Fibroblast of the conjunctiva (primary cell): ENCODE results near the gene APOBEC3F.
"Not testable (repeated sequence)": the region's sequence is repeated elsewhere in the genome, so short reads cannot be mapped to it uniquely, and the experiment has no call there.

ENCODE experiments used
- DNase-seq: peaks from one replicate; pipeline ENCODE4 v3.0.0-alpha.2; 2010; ENCODE audit warnings: low read depth

APOBEC3F gene

DNA sequence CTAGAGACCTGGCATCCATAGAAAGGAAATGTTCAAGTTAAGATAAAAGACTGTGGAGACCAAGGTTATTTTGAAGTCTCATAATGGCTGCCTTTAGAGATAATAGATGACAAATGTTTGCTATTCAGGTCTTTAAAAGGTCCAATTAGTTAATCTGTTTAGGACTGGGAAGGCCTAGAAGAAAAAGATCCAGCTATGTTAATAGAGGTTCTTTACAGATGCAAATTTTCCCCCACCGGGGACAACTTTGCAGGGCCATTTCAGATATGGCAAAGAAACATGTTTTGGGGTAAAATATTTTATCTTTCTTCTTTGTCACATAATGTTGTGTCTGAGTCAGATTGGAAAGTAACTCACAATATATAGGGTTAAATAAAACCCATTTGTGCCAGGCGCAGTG, 33.3 kb downstream of the APOBEC3F start:
- no peak for DNase-seq

DNA sequence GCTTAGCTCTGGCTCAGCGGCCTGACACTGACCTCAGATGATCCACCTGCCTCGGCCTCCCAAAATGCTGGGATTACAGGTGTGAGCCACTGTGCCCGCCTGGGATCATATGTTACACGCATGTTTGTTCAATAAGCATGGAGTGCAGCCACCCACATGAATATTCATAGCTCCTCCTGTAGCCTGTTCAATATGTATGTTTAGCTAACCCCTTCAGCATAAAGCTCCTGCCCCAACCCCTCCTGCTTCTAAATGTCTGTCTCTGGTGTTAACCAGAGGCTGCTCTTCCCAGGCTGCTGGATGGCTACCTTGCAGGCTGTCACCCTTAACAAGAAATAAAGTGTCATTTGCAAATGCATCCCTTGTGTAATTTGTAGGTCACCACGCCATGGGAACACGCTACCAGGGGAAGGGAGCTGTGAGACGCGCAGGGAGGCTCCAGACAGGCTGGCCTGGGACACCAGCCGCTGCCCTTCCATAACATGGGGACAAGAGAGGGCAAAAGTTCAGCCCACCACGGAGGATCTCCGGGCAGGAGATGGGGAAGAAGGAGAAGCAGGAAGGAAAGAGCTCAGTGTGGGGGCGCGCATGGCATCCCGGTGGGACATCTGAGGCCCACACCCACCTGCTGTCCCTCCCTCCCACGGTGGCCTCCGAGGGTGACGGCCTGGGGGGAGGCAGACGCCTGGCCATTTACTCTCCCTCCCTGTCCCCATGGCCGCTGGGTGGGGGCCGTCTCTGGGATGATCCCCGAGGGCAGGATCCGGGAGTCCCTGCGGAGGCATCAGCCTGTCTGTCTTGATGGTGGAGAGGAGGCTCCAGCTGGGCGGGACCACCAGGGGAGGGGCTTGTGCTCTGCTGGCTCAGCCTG, 35.7 kb downstream of the APOBEC3F start:
- not testable (repeated sequence) for DNase-seq

DNA sequence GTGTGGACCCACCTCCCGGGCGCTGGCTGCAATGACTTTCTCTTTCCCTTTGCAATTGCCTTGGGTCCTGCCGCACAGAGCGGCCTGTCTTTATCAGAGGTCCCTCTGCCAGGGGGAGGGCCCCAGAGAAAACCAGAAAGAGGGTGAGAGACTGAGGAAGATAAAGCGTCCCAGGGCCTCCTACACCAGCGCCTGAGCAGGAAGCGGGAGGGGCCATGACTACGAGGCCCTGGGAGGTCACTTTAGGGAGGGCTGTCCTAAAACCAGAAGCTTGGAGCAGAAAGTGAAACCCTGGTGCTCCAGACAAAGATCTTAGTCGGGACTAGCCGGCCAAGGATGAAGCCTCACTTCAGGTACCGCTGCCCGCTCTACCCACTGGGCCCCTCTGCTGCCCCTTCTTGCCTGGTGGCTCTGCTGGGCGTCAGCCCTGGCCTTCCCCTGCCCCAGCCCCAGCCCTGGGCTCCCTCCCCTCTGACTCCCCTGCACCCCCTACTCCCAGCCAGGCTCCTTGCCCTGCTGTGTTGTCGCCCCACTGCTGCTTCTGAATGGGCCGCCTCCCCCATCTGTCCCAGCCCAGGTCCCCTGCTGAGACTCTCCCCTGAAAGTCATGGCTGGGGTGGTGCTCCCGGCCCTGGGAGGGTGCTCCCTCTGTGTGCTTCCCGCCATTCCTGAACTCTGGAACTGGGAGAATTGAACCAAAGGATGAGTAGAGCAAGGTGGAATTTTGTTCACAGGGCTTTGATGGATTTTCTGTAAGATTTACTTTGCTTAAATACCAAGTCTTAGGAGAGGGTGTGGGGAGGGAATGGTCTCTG, 36.6 kb downstream of the APOBEC3F start, which contains the start of gene APOBEC3G:
Gene APOBEC3G (plus strand): TSS at position 250 of the 815 bp plus-strand sequence. CDS start 87 bp downstream, at position 337.
- peak; percentile 14 for DNase-seq

DNA sequence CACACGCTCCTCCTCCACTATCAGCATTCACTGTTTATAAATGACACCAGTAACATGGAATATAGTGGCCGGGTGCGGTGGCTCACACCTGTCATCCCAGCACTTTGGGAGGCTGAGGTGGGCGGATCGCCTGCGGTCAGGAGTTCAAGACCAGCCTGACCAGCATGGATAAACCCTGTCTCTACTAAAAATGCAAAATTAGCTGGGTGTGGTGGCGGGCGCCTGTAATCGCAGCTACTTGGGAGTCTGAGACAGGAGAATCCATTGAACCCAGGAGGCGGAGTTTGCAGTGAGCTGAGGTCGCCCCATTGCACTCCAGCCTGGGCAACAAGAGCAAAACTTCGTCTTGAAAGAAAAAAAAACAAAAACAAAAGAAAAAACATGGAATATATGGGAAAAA, 37.2 kb downstream of the APOBEC3F start:
- not testable (repeated sequence) for DNase-seq

DNA sequence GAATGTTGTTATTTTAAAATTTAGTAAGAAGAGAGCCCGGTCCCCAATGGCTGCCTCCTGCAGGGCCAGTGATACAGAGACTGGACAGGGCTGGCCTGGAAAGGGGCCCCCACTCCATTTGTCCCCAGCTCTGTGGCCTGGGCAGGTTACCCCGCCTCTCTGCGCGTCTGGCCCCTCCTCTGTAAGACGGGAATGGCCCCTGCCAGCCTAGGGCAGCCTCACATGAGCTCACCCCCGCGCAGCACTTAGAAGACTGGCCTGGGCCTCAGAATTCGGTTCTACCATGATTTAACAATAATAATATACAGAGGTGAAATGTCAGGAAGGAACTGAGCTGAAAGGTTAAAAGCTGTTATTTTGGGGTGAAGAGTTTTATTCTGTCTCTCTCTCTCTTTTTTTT, 37.7 kb downstream of the APOBEC3F start:
- no peak for DNase-seq

DNA sequence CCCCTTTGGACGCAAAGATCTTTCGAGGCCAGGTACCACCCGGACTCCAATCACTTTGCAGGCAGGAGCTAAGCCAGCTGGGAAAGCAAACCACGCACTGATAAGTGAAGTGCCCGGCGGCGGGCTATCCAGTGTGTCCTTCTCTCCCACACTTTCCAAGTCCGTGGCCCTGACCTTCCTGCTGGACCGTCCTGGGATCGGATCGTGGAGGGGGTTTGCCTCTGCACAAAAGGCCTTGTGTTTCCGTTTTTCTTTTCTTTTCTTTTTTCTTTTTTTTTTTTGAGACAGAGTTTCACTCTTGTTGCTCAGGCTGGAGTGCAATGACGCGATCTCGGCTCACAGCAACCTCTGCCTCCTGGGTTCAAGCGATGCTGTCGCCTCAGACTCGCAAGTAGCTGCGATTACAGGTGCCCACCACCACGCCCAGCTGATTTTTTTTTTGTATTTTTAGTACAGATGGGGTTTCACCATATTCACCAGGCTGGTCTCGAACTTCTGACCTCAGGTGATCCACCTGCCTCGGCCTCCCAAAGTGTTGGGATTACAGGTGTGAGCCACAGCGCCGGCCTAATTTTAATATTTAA, 38.5 kb downstream of the APOBEC3F start:
- DNase-seq = not testable (repeated sequence)

DNA sequence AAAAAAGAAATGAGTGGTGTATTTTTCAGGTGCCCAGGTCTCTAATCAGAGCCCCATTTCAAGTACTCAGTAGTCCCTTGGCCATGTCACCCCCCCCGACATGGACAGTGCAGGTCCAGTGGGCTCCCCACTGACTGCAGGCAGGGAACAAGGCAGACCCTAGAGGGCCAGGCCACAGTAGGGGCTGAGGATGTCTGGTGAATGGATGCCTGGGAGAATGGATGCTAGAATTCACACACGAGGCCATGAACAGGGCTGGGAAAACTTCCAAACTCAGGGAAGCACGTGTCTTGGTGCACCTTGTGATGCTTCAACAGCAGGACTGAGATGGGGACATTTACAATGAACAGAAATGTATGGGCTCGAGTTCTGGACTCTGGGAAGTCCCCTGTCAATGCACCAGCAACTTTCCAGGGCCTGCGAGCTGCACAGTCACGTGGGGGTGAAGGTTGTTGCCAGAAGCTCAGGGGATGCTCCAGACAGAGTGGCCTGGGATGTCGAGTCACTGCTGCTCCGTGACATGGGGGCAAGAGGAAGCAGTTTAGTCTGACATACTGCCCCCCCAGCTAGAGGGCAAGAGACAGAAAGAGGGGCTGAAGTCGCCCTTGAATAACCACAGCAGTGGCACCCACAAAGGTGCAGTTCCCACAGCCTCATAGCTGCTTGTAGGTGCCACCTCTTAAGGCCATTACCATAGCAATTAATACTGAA, 39.5 kb downstream of the APOBEC3F start:
- no peak for DNase-seq

DNA sequence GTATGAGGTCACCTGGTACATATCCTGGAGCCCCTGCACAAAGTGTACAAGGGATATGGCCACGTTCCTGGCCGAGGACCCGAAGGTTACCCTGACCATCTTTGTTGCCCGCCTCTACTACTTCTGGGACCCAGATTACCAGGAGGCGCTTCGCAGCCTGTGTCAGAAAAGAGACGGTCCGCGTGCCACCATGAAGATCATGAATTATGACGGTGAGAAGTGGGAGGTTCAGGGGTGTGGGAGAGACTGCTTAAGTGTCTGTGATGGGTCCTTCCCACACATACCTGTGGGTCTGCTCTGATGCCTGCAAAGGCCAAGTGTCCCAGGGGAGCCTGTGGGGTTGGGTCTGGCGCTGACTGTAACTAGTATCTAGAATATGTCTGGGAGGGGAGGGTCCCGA, 40.4 kb downstream of the APOBEC3F start:
- DNase-seq = no peak

DNA sequence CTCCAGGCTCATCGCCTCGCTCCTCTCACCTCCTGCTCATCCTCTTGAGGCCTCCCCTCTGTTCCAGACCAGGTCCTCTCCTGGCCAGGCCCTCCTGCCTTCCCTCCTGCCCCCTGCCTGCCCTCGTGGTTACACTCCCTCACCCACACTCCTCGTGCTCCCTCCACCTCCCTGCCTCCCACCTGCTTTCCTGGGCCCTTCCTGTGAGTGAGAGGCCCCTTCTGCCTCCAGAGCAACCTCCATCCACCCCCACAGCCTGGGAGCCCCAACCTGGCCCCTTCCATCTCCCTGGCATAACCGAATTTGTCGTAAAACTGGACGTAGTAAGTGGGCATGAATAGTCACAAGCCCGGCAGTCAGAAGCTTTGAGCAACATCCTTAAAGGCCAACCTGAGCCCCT, 40.9 kb downstream of the APOBEC3F start:
- DNase-seq = no peak

DNA sequence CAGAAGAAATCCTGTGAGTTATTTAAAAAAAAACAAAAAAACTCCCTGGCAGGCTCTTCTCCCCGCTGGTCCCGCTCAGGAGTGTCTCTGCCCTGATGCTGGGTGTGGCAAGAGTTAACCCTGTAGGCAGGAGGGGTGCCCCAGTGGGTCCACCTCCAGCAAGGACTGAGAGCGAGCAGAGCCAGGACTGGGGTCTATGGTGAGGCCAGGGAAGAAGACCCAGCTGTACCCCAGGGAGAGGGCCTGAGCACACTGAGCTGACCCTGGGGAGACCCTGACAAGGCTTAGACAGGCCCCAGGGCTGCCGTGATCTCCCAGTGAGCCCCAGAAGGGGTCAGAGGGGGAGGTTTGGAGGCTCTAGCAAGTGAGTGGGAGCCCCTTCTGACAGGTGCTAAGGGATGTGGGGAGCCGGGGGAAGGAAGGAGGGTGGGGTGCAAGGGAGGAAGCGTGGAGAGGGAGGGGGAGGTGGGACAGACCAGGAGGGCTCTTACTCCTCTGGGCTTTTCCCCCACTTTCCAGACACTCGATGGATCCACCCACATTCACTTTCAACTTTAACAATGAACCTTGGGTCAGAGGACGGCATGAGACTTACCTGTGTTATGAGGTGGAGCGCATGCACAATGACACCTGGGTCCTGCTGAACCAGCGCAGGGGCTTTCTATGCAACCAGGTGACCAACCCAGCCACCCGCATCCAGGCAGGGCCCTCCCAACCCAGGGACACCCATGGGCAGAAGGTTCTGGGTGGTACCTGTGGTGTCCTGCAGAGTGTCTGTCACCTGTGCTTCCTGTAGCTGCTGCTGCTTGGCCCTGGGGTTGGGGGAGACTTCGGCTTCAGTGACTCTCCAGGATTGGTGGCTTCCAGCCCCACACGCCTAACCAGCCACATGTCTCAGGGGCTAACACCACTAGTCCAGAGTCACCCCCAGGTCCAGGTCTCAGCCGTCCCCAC, 42.8 kb downstream of the APOBEC3F start:
- no peak for DNase-seq

DNA sequence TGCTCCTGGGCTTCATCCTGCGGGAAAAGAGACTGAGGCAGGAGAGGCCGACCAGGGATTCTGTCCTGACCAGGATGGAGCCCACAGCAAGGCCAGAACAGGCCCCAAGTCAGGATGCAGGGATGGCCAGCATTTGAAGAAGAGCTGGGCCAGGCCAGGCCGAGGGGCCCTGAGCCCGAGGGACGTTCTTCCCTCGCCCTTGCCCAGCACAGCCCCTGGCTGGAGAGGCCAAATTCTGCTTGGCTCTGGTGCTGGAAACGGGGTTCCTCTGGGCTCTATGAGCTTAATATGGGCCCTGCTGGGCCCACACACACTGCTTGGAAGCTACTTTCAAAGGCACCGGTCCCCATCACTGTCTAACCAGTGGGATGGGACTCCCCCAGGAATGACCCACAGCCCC, 44.0 kb downstream of the APOBEC3F start:
- DNase-seq = no peak

DNA sequence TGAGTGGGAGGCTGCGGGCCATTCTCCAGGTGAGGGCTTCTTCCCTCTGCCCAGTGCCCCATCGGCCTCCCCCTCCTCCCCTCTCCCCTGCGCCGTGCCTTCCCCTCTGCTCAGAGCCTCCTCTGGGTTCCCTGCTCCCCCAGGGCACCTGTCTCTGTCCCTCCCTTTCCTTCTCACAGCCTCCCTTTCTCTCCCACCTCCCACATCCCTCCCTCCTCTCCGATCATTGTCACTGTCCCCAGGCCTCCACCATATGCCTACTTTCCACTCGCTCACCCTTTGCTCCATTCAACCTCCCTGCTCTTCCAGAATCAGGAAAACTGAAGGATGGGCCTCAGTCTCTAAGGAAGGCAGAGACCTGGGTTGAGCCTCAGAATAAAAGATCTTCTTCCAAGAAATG, 46.4 kb downstream of the APOBEC3F start:
- no peak for DNase-seq

DNA sequence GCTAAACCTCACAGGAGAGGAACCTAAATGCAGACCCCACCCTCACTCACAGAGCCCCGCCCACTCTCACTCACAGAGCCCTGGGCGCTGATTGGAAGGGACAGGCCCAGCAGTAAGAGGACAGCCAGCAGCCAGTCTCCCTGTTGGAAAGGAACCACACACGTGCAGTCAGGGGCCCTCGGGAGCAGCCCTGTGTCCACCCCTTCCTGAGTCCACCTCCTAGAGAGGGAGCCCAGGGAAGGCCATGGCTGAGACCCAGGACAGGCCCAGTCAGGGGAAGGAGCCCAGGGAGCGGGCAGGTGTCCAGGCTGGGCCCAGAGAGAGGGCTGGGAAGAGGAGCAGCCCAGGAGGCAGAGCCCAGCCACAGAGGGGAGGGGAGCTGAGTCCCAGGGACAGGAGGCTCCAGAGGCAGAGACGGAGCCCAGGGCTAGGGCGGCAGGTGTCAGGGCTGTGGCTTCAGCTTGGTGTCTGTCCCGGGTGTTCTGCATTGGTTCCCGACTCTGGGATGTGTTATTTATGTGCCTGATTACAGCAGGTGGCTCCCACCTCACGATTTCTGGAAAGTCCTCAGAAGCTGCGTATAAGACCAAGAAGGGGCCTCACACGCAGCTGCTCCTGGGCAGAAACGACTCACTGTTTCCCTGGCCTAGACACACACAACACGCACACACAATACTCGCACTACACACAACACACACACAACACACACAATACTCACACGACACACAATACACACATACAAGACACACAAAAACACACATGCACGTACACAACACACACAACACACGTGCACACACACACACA, 47.4 kb downstream of the APOBEC3F start:
- DNase-seq = no peak

DNA sequence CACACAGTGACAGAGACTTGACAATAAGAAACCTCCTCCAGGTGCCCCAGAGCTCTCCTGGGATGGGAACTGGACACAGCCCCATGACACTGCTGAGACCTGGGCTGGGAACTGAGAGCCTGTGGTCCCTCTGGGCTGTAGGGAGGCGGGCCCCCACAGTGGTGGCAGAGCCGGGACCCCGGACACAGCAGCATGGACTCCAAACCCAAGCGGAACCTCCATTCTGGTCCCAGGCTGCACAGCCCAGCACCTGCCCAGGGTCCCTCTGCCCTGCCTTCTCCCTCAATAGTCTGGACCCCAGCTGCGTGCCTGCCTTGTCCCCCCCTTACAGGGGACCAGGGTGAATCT, 48.0 kb downstream of the APOBEC3F start:
- DNase-seq = no peak

DNA sequence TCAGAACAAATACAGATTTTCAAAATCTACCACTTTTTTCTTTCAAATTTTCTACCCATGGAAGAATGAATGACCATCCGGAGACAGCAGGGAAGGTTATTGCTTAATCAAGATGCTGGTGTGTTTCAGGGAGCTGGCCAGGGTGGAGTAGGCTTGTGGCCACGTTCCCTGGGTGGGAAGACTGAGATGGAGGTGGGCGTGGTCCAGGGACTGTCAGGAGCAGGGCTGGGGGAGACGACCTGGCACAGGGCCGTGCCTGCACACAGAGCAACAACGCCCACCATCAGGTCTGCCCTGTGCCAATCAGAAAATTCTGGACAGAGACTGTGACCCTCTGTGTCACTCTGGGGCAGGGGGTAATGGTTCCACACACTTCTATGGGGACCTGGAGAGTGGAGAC, 49.3 kb downstream of the APOBEC3F start:
- no peak for DNase-seq

DNA sequence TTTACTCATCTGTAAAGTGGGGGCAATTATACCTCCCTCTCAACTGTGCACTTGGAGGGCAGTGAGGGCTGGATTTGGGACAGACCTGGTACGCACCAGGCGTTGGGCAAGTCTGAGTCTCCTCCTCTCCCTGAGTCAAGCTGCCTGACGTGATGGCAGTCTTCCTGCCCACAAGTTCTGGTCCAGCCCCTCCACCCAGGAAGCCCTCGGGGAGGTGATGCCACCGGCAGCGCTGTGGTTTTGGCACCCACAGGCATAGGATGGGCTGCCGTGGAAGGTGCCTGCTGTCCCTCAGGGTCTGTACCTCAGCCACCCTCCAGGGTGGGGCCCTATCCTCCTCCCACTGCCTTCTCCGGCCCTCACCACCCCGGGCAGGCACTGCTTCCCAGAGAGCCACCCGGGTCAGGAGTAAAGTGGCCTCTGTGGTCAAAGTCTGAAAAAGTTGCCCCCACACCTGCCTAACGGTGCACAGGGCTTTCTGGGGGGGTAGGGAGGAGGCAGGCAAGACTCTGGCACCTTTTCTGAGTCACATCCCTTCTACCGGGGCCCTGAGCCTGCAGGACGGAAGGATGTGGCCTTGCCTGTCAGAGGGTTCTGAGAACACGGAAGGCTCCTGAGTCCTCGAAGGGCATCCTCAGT, 49.9 kb downstream of the APOBEC3F start:
- no peak for DNase-seq

DNA sequence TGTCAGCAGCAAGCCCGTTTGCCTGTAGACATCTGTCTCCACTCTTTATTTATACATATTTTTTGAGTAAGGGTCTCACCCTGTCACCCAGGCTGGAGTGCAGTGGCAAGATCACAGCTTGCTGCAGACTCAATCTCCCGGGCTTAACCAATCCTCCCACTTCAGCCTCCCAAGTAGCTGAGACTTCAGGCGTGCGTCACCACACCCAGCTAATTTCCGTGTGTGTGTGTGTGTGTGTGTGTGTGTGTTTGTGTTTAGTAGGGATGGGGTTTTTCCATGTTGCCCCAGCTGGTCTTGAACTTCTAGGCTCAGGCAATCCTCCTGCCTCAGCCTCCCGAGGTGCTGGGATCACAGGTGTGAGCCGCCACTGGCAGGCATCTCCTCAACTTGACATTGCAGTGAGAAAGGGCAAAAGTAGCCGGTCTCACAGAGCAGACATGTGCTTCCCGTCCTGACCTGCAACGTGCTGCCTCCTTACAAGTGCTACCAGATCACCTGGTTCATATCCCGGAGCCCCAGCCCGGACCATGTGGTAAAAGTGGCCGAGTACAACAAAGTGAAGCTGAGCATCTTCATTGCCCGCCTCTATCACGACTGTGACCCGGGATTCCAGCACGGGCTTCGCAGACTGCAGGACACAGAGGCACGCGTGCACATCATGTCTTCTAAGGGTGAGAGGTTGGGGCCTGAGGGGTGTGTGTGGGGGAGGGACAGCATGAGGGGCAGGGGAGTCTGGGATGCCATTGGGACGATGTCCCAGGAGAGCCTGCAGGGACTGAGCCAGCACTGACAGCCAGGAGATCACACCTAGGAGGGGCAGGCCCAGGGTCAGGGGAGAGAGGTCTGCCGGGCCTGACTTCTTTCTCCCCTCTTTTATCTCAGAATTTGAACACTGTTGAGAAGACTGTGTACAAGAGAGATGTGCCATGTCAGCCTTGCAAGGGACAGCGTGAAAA, 50.7 kb downstream of the APOBEC3F start:
- DNase-seq = no peak

DNA sequence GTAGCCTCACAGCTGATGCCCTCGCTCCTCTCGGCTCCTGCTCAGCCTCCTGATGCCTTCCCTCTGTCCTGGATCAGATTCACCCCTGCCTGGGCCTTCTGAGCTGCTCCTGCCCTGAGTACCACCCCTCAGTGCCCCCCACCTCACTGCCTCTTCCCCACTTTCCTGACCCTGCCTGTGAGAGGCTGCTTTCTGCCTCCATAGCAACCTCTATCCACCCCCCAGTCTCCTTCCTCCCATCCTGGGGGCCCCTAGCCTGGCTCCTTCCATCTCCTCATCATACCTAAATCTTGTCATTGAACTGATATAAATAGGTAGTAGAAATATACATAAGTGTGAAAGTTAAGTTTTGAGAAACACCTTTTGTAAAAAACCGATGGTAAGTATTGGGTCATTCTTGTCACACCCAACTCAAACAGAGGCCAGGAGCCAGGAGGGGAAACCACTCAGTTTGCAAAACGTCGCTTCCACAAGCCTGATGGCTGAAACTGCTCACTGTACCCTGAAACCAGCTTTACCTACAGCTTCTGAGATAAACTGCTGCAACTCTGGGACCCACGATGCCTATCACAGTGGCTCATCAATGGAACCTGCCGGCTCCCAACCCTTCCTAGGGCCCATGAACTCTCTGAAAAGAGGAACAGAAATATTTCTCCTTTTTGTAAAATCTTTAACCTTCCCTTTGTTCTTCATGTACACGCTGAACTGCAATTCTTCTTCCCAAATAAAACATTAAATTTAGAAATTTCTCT, 51.6 kb downstream of the APOBEC3F start:
- DNase-seq = no peak
